Liver (tissue), 9 donors: ENCODE measurements around the gene ENTHD1. TPM values are rescaled to one million over a fixed set of nuclear protein-coding genes. Genes with fewer than 3 reads are reported as not detected.

ENCODE experiments used
- DNase-seq: peaks from one replicate; pipeline ENCODE4 v3.0.0-alpha.2; 2017; ENCODE audit warnings: low spot score
- H3K27ac ChIP-seq, 2 donors: one replicate each; pipeline ENCODE4 v1.7.0; 2013; ENCODE audit warnings: inconsistent platforms in 2 of 2, low read length in 2 of 2, control low read depth in 1 of 2, low read depth in 1 of 2, mild to moderate bottlenecking in 1 of 2
- H3K27me3 ChIP-seq, 4 donors: one replicate each; pipeline versions ENCODE4 v1.6.1 to v1.7.0; 2013; ENCODE audit warnings: low read length in 3 of 4, inconsistent platforms in 1 of 4, mild to moderate bottlenecking in 1 of 4, moderate library complexity in 1 of 4; ENCODE audit not compliant: control insufficient read depth in 4 of 4, insufficient read depth in 4 of 4
- H3K36me3 ChIP-seq, 4 donors: one replicate each; pipeline versions ENCODE4 v1.6.1 to v1.7.0; 2013; ENCODE audit warnings: low read length in 3 of 4, mild to moderate bottlenecking in 3 of 4, low read depth in 1 of 4, moderate library complexity in 1 of 4; ENCODE audit not compliant: control insufficient read depth in 4 of 4, insufficient read depth in 3 of 4
- H3K4me1 ChIP-seq, 4 donors: one replicate each; pipeline versions ENCODE4 v1.6.1 to v1.7.0; 2013; ENCODE audit warnings: low read length in 3 of 4, mild to moderate bottlenecking in 3 of 4, moderate library complexity in 1 of 4; ENCODE audit not compliant: control insufficient read depth in 4 of 4, insufficient read depth in 4 of 4
- H3K4me3 ChIP-seq, 3 donors: one replicate each; pipeline versions ENCODE4 v1.6.1 to v1.7.0; 2013; ENCODE audit warnings: low read length in 3 of 3, control low read depth in 1 of 3, low read depth in 1 of 3, mild to moderate bottlenecking in 1 of 3
- H3K9ac ChIP-seq, 2 donors: one replicate each; pipeline ENCODE4 v1.7.0; 2013; ENCODE audit warnings: low read length in 2 of 2, mild to moderate bottlenecking in 2 of 2, moderate library complexity in 2 of 2, control low read depth in 1 of 2, low read depth in 1 of 2
- H3K9me3 ChIP-seq, 4 donors: one replicate each; pipeline versions ENCODE4 v1.6.1 to v1.7.0; 2013; ENCODE audit warnings: low read length in 3 of 4; ENCODE audit not compliant: control insufficient read depth in 4 of 4
- EGR1 ChIP-seq, 2 donors: IDR thresholded peaks; 2 replicates each; pipeline ENCODE4 v1.6.1; 2016 to 2018; ENCODE audit warnings: antibody characterized with exemption in 2 of 2, low read depth in 2 of 2
- FOXA1 ChIP-seq: IDR thresholded peaks from 2 replicates; pipeline ENCODE4 v1.6.1; 2016; ENCODE audit warnings: antibody characterized with exemption
- FOXA2 ChIP-seq: IDR thresholded peaks from 2 replicates; pipeline ENCODE4 v1.6.1; 2016; ENCODE audit warnings: antibody characterized with exemption
- GABPA ChIP-seq, 2 donors: IDR thresholded peaks in 1 of 2; conservative IDR thresholded peaks in 1 of 2; 2 replicates each; pipeline ENCODE4 v1.6.1; 2016; ENCODE audit warnings: antibody characterized with exemption in 2 of 2, mild to moderate bottlenecking in 1 of 2, moderate library complexity in 1 of 2
- HNF4G ChIP-seq: IDR thresholded peaks from 2 replicates; pipeline ENCODE4 v1.6.1; 2016; ENCODE audit warnings: antibody characterized with exemption
- JUND ChIP-seq, 2 donors: IDR thresholded peaks; 2 replicates each; pipeline ENCODE4 v1.6.1; 2016; ENCODE audit warnings: antibody characterized with exemption in 2 of 2
- NR2F2 ChIP-seq: IDR thresholded peaks from 2 replicates; pipeline ENCODE4 v1.6.1; 2016; ENCODE audit warnings: antibody characterized with exemption
- RAD21 ChIP-seq, 2 donors: IDR thresholded peaks; 2 replicates each; pipeline ENCODE4 v1.6.1; 2016; ENCODE audit warnings: antibody characterized with exemption in 2 of 2, mild to moderate bottlenecking in 2 of 2
- RXRA ChIP-seq, 2 donors: IDR thresholded peaks; 2 replicates each; pipeline ENCODE4 v1.6.1; 2017 to 2018; ENCODE audit warnings: antibody characterized with exemption in 2 of 2, mild to moderate bottlenecking in 1 of 2
- SP1 ChIP-seq: IDR thresholded peaks from 2 replicates; pipeline ENCODE4 v1.6.1; 2018; ENCODE audit warnings: antibody characterized with exemption, mild to moderate bottlenecking
- TAF1 ChIP-seq: conservative IDR thresholded peaks from 2 replicates; pipeline ENCODE4 v1.6.1; 2016; ENCODE audit warnings: antibody characterized with exemption, mild to moderate bottlenecking
- WGBS: extraction: QIAGEN DNeasy Blood & Tissue Kit; methylation state at CpG from one replicate; pipeline ENCODE4 v1.1.7; 2013; 5-methylcytosine and 5-hydroxymethylcytosine counted together
- polyA plus RNA-seq, 2 donors: library from polyadenylated mRNA; stranded (reverse) in 1 of 2; unstranded in 1 of 2; fragments of 200-250 nt in 1 of 2; fragments of >200 nt in 1 of 2; fragmentation: Nextera tagmentation in 1 of 2; extraction: Ambion mirVana in 1 of 2; gene quantifications; one replicate each; pipeline versions ENCODE4 v1.2.1 to v1.2.3, GENCODE V29; 2013 to 2015
- total RNA-seq, 2 donors: library from RNA; depleted of rRNA; stranded (reverse); fragments of >200 nt; gene quantifications; one replicate each; pipeline ENCODE4 v1.2.3, GENCODE V29; 2014
- TF ChIP-seq, protein P1 (sequence below): IDR thresholded peaks from 2 replicates; pipeline ENCODE4 v1.6.1; 2016; ENCODE audit warnings: antibody characterized with exemption
- TF ChIP-seq, protein P2 (sequence below): IDR thresholded peaks from 2 replicates; pipeline ENCODE4 v1.6.1; 2016; ENCODE audit warnings: antibody characterized with exemption
- TF ChIP-seq, protein P3 (sequence below): IDR thresholded peaks from 2 replicates; pipeline ENCODE4 v1.6.1; 2016; ENCODE audit warnings: antibody characterized with exemption, mild to moderate bottlenecking
- TF ChIP-seq, protein P4 (sequence below): IDR thresholded peaks from 2 replicates; pipeline ENCODE4 v1.6.1; 2016; ENCODE audit warnings: antibody characterized with exemption
- TF ChIP-seq, protein P5 (sequence below): fragments of 150-350 bp; IDR thresholded peaks from 2 replicates; pipeline ENCODE4 v1.5.1; 2017; ENCODE audit warnings: improper control_type of control experiment, low read depth, low read length; ENCODE audit not compliant: missing input control
- donor health status: healthy.
- donor health status: healthy.
- donor health status: healthy.
- donor health status: healthy.
- donor health status: healthy.

Gene ENTHD1
- total and polyA plus RNA-seq, 4 donors: not detected

DNA sequence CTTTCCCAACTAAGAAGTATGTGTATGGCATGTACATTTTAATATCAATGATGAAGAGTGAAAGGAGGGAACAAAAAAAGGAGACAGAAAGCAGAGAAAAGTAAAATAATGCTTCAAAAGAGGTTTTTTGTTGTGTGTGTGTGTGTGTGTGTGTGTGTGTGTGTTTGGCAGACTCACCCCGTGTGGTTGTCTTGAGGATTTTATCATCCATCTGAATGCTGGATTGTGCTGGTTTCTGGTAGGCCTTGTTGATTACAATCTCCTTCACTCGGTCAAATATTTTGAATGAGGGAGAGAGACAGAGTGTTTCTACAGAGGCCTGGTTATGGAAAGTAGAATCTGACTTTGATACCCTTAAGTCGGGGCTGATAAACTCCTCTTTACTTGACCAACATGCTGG lies 128.5 kb downstream of the ENTHD1 start:
- no peak overlapping the region for H3K27ac ChIP-seq
- no peaks in the 10 kb centered on the region for H3K9me3 ChIP-seq
- no peak for TF ChIP-seq EGR1 (IDR thresholded peaks at IDR 0.05; ENCODE audit: low read depth in 2 of 2)
- no peak for TF ChIP-seq HNF4G
- TF ChIP-seq RXRA (IDR thresholded peaks at IDR 0.05): no peak
- TF ChIP-seq, protein P1, sequence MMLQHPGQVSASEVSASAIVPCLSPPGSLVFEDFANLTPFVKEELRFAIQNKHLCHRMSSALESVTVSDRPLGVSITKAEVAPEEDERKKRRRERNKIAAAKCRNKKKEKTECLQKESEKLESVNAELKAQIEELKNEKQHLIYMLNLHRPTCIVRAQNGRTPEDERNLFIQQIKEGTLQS: no peak
- no peak for TF ChIP-seq JUND (IDR thresholded peaks at IDR 0.05)
- no peak for TF ChIP-seq GABPA (IDR thresholded peaks at IDR 0.05 in 1 of 2, conservative IDR thresholded peaks at IDR 0.05 in 1 of 2)
- TF ChIP-seq FOXA2: no peak
- DNase-seq: no peak
- 70% methylated on average over 3 of the region's 3 CpGs for WGBS
- H3K36me3 ChIP-seq: no peaks in the 10 kb centered on the region
- H3K27me3 ChIP-seq: peaks cover 0 to 3% (median 0%) of the 10 kb centered on the region in 4 donors
- no peak overlapping the region for H3K9ac ChIP-seq
- H3K4me1 ChIP-seq: no peaks in the 10 kb centered on the region
- H3K4me3 ChIP-seq: no peak overlapping the region

DNA sequence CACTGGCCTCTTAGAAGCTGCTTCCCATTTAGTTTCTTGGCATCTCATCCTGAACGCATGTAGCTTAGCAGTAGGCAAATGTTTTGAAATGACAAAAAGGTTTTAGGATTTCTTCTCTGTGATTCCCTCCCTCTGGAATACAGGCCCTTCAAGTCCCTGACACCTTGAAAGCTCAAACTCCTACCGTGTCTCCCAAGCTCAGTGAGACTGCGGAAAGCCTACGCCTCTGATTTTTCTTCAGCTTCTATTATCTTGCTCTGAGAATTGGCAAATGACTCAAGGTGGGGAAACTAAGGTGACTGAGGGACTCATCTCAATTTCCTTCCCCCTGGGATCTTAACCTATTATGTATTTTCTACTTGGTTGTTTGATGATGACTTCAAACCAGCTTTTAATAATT lies 130.3 kb downstream of the ENTHD1 start:
- Histone ChIP-seq H3K4me1 (no peaks in the 10 kb centered on the region), H3K4me3 (no peak overlapping the region), H3K9ac (no peak overlapping the region), H3K27me3 (no peaks in the 10 kb centered on the region), H3K9me3 (no peaks in the 10 kb centered on the region), H3K27ac (no peak overlapping the region), H3K36me3 (no peaks in the 10 kb centered on the region)
- no peak for DNase-seq
- TF ChIP-seq NR2F2: no peak
- no peak for TF ChIP-seq RXRA (IDR thresholded peaks at IDR 0.05)
- TF ChIP-seq FOXA1: no peak
- TF ChIP-seq, protein P2, sequence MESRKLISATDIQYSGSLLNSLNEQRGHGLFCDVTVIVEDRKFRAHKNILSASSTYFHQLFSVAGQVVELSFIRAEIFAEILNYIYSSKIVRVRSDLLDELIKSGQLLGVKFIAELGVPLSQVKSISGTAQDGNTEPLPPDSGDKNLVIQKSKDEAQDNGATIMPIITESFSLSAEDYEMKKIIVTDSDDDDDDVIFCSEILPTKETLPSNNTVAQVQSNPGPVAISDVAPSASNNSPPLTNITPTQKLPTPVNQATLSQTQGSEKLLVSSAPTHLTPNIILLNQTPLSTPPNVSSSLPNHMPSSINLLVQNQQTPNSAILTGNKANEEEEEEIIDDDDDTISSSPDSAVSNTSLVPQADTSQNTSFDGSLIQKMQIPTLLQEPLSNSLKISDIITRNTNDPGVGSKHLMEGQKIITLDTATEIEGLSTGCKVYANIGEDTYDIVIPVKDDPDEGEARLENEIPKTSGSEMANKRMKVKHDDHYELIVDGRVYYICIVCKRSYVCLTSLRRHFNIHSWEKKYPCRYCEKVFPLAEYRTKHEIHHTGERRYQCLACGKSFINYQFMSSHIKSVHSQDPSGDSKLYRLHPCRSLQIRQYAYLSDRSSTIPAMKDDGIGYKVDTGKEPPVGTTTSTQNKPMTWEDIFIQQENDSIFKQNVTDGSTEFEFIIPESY: no peak
- TF ChIP-seq, protein P1: no peak
- no peak for TF ChIP-seq FOXA2
- TF ChIP-seq, protein P3, sequence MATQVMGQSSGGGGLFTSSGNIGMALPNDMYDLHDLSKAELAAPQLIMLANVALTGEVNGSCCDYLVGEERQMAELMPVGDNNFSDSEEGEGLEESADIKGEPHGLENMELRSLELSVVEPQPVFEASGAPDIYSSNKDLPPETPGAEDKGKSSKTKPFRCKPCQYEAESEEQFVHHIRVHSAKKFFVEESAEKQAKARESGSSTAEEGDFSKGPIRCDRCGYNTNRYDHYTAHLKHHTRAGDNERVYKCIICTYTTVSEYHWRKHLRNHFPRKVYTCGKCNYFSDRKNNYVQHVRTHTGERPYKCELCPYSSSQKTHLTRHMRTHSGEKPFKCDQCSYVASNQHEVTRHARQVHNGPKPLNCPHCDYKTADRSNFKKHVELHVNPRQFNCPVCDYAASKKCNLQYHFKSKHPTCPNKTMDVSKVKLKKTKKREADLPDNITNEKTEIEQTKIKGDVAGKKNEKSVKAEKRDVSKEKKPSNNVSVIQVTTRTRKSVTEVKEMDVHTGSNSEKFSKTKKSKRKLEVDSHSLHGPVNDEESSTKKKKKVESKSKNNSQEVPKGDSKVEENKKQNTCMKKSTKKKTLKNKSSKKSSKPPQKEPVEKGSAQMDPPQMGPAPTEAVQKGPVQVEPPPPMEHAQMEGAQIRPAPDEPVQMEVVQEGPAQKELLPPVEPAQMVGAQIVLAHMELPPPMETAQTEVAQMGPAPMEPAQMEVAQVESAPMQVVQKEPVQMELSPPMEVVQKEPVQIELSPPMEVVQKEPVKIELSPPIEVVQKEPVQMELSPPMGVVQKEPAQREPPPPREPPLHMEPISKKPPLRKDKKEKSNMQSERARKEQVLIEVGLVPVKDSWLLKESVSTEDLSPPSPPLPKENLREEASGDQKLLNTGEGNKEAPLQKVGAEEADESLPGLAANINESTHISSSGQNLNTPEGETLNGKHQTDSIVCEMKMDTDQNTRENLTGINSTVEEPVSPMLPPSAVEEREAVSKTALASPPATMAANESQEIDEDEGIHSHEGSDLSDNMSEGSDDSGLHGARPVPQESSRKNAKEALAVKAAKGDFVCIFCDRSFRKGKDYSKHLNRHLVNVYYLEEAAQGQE: no peak
- 78% methylated on average over 4 of the region's 4 CpGs for WGBS

DNA sequence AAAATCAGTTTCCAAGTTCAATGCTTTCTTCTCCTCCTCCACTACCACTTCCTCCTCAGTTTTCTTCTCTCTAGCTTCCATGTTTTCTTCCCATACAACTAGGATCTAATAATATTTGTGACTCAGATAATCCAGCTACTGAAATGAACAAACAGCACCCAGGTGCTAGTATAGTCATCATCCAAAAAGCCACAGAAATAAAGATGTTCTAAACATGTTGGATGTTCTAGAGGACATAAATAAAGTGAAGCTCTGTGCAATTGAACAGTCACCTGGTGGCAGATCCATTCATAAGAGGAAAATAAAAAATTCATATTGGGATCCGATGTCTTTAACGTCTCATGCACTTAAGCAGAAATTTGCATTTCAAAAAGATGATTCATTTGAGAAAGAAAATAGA lies 142.8 kb downstream of the ENTHD1 start:
- DNase-seq: no peak
- Histone ChIP-seq H3K27me3 (peaks cover 0 to 18% (median 0%) of the 10 kb centered on the region in 4 donors), H3K9ac (no peak overlapping the region), H3K36me3 (no peaks in the 10 kb centered on the region), H3K4me1 (no peaks in the 10 kb centered on the region), H3K9me3 (no peaks in the 10 kb centered on the region), H3K4me3 (no peak overlapping the region), H3K27ac (no peak overlapping the region)
- TF ChIP-seq HNF4G: no peak
- TF ChIP-seq, protein P2: no peak
- TF ChIP-seq, protein P4, sequence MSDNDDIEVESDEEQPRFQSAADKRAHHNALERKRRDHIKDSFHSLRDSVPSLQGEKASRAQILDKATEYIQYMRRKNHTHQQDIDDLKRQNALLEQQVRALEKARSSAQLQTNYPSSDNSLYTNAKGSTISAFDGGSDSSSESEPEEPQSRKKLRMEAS: no peak
- no peak for TF ChIP-seq NR2F2
- TF ChIP-seq EGR1 (IDR thresholded peaks at IDR 0.05; ENCODE audit: low read depth in 2 of 2): no peak
- TF ChIP-seq, protein P5, sequence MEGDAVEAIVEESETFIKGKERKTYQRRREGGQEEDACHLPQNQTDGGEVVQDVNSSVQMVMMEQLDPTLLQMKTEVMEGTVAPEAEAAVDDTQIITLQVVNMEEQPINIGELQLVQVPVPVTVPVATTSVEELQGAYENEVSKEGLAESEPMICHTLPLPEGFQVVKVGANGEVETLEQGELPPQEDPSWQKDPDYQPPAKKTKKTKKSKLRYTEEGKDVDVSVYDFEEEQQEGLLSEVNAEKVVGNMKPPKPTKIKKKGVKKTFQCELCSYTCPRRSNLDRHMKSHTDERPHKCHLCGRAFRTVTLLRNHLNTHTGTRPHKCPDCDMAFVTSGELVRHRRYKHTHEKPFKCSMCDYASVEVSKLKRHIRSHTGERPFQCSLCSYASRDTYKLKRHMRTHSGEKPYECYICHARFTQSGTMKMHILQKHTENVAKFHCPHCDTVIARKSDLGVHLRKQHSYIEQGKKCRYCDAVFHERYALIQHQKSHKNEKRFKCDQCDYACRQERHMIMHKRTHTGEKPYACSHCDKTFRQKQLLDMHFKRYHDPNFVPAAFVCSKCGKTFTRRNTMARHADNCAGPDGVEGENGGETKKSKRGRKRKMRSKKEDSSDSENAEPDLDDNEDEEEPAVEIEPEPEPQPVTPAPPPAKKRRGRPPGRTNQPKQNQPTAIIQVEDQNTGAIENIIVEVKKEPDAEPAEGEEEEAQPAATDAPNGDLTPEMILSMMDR: no peak
- no peak for TF ChIP-seq SP1
- TF ChIP-seq TAF1: no peak
- TF ChIP-seq GABPA (IDR thresholded peaks at IDR 0.05 in 1 of 2, conservative IDR thresholded peaks at IDR 0.05 in 1 of 2): no peak
- TF ChIP-seq RAD21 (IDR thresholded peaks at IDR 0.05): no peak
- 76% methylated on average over 2 of the region's 2 CpGs for WGBS
